ENCODE data around the gene ARSI.

ARSI gene

DNA sequence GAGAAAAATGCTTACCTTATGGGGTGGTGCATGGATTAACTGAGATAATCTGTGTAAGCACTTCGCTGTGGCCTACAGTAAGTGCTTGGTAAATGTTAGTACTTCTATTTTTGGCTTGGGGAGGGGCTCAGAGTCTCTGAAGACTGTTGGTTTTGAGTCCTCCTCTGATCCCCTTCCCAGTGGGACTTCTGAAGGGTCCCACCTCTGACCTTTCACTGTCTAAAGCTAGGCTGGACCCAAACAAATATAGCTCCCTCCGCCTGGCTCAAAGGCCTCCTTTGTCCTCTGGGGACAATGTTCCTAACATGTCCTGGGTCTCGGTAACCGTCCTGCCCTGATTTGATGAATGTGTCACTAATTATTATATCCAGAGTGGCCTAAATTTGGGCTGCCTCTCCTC lies 47.9 kb downstream of the ARSI start (continued):
- TF ChIP-seq ARNTL (CRISPR knock-in tag; IDR thresholded peaks at IDR 0.05; ENCODE audit: borderline replicate concordance, low read depth), result no peak
- no peak for TF ChIP-seq GLIS3 (CRISPR knock-in tag; IDR thresholded peaks at IDR 0.05)
- TF ChIP-seq OSR1 (CRISPR knock-in tag; IDR thresholded peaks at IDR 0.05), result no peak
- TF ChIP-seq ZNF70 (CRISPR knock-in tag; IDR thresholded peaks at IDR 0.05), result no peak
- no peak for TF ChIP-seq ZFP30 (CRISPR knock-in tag; IDR thresholded peaks at IDR 0.05)
- TF ChIP-seq ZNF565 (CRISPR knock-in tag; conservative IDR thresholded peaks at IDR 0.05; ENCODE audit: low read depth), result no peak

- TF ChIP-seq CREB5 (CRISPR knock-in tag; IDR thresholded peaks at IDR 0.05; ENCODE audit: low read depth) (no peak), ESRRG (CRISPR knock-in tag; IDR thresholded peaks at IDR 0.05) (no peak), SNAI2 (CRISPR knock-in tag; IDR thresholded peaks at IDR 0.05) (no peak), POU6F1 (CRISPR knock-in tag; IDR thresholded peaks at IDR 0.05; ENCODE audit: borderline replicate concordance, low read depth) (no peak), ZNF565 (CRISPR knock-in tag; conservative IDR thresholded peaks at IDR 0.05; ENCODE audit: low read depth) (no peak), TSHZ2 (CRISPR knock-in tag; IDR thresholded peaks at IDR 0.05) (no peak), CSRNP3 (CRISPR knock-in tag; IDR thresholded peaks at IDR 0.05) (no peak), ZNF70 (CRISPR knock-in tag; IDR thresholded peaks at IDR 0.05) (no peak), ISL1 (CRISPR knock-in tag; IDR thresholded peaks at IDR 0.05) (no peak), ZFP3 (CRISPR knock-in tag; IDR thresholded peaks at IDR 0.05) (no peak), ZNF8 (CRISPR knock-in tag; IDR thresholded peaks at IDR 0.05) (no peak), TCF4 (CRISPR knock-in tag; IDR thresholded peaks at IDR 0.05; ENCODE audit: borderline replicate concordance) (no peak), PPARA (CRISPR knock-in tag; IDR thresholded peaks at IDR 0.05; ENCODE audit: borderline replicate concordance) (no peak), ARNTL (CRISPR knock-in tag; IDR thresholded peaks at IDR 0.05; ENCODE audit: borderline replicate concordance, low read depth) (no peak)
- TF ChIP-seq, protein P1, sequence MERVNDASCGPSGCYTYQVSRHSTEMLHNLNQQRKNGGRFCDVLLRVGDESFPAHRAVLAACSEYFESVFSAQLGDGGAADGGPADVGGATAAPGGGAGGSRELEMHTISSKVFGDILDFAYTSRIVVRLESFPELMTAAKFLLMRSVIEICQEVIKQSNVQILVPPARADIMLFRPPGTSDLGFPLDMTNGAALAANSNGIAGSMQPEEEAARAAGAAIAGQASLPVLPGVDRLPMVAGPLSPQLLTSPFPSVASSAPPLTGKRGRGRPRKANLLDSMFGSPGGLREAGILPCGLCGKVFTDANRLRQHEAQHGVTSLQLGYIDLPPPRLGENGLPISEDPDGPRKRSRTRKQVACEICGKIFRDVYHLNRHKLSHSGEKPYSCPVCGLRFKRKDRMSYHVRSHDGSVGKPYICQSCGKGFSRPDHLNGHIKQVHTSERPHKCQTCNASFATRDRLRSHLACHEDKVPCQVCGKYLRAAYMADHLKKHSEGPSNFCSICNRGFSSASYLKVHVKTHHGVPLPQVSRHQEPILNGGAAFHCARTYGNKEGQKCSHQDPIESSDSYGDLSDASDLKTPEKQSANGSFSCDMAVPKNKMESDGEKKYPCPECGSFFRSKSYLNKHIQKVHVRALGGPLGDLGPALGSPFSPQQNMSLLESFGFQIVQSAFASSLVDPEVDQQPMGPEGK (CRISPR knock-in tag; IDR thresholded peaks at IDR 0.05; ENCODE audit: borderline replicate concordance), result no peak
- no peak for ATAC-seq
Observed at GRCh38 chr5:150254363-150254762, 48.3 kb downstream of the ARSI start.

GRCh38 chr5:150253416-150254208 lies 49.1 kb downstream of the ARSI start:
- no peak for ATAC-seq
- TF ChIP-seq ISL1 (CRISPR knock-in tag; IDR thresholded peaks at IDR 0.05), result no peak
- TF ChIP-seq CREB5 (CRISPR knock-in tag; IDR thresholded peaks at IDR 0.05; ENCODE audit: low read depth), result no peak
- no peak for TF ChIP-seq TSHZ2 (CRISPR knock-in tag; IDR thresholded peaks at IDR 0.05)
